NCI-H146 treated with DMSO at 0.1 percent for 48 hours (cell line): ENCODE data around the gene FAM163B.

Experiments used
- DNase-seq: peaks from one replicate; lab custom pipeline; 2025; ENCODE audit not compliant: unreplicated experiment; lab: John Stamatoyannopoulos, UW

Gene FAM163B

DNA sequence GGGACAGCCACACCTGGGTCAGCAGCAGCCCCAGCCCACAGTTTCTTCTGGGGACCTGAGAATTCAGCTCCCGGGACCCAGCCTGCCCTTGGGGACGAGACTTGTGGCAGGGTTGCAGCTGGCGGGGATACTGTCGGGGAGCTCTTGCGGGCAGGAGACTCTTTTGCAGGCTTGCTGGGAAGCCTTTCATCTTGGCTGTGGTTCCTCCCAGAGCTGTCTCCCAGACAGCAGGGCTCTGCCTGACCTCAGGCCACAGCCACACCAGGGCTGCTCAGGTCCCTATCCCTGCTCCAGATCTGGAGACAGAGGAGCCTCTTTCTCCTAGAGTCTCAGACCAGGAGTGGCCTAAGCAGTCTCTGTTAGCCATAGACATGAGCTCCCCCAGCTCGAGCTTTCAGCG lies 79.7 kb downstream of the FAM163B start:
- no peak for DNase-seq

DNA sequence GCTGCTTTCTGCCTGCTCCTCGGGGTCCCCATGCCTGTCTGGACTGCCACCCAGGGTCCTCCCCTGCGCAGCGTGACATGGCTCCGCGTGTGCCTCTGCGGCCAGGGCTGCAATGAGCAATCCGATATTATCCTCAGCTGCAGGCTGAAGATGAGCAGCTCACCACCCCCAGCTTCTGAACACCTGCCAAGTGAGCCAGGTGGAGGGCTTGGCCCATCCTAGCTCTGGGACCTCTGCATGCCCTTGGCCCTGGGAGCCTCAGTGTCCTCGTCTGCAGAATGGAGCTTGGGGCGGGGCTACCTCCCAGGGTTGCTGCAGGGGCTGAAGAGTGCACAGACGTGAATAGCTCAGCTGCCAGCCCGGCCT lies 80.3 kb downstream of the FAM163B start:
- DNase-seq: no peak

DNA sequence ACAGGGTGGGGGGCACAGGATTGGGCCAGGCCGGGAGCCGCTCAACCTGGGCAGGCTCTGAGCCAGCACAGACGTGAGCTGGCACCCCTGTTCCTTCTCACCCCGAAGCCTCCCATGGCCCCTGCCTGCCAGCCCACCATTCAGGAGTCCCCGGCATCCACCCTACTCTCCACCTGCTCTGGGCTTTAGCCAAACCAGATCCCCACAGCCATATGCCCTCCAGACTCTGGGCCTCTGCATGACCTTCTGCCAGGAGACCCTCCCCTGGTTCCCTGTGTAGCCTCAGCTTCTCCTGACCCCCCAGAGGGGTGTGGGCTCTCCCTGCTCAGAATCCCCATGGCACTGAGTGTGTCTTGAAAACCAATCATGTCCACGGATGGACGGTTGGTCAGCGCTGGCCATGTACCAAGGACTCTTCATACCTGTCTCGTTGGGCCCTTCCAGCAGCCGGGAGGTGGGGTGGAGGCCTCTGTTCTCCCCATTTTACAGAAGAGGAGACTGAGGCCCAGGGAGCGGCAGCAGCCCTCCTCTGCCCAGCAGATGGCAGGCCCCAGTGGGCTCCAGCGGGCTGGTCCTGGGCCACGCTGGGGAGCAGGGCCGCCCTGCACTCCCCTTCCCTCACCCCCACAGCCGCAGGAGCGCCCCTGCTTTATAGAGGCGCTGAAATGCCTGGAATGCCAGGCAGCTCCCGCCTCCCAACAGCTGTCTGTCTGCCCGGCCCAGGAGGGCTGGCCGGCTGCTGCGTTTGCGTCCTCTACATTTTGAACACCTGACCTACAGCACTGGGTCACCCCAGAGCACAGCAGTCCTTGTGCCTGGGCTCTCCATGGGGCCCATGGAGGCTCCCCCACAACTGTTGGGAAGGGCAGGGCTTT lies 81.0 kb downstream of the FAM163B start:
- DNase-seq: no peak

DNA sequence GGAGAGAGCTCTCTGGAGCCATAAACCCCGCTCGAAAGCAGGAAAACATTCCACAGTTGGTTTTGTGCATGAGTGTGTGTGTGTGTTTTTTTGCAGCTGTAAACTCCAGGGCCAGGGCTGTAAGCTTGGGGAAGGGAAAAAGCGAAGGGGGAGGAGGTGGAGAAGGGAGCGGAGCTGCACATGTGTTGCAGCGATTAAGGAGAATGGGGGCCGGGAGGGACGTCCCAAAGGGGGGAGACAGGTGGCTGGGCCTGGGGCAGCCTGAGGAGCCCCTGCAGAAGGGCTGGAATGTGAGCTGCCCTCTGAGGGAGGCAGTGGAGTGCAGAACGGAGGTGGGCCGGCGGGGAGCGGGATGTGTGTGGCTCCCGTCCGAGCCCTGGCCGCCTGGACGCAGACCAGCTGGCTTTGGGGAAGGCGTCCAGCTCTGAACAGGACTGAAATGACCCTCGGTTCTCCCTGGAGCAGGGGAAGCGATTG lies 81.7 kb downstream of the FAM163B start:
- no peak for DNase-seq
